NB4 (cell line): ENCODE data around the gene PLA2G6.

ENCODE experiments used
- MYC ChIP-seq: IDR thresholded peaks from 2 replicates; pipeline ENCODE4 v1.6.1; 2011; ENCODE audit warnings: low read depth, low read length
- POLR2A ChIP-seq: IDR thresholded peaks from 2 replicates; pipeline ENCODE4 v1.6.1; 2011; ENCODE audit warnings: mild to moderate bottlenecking; ENCODE audit not compliant: insufficient read length; ENCODE audit errors: extremely low read depth
- TF ChIP-seq, protein P1 (sequence below): IDR thresholded peaks from one replicate; pipeline ENCODE4 v1.5.1; 2012; ENCODE audit warnings: low read depth, low read length
- TF ChIP-seq, protein P2 (sequence below): IDR thresholded peaks from 2 replicates; pipeline ENCODE4 v1.6.1; 2011; ENCODE audit warnings: low read depth, low read length

DNA sequence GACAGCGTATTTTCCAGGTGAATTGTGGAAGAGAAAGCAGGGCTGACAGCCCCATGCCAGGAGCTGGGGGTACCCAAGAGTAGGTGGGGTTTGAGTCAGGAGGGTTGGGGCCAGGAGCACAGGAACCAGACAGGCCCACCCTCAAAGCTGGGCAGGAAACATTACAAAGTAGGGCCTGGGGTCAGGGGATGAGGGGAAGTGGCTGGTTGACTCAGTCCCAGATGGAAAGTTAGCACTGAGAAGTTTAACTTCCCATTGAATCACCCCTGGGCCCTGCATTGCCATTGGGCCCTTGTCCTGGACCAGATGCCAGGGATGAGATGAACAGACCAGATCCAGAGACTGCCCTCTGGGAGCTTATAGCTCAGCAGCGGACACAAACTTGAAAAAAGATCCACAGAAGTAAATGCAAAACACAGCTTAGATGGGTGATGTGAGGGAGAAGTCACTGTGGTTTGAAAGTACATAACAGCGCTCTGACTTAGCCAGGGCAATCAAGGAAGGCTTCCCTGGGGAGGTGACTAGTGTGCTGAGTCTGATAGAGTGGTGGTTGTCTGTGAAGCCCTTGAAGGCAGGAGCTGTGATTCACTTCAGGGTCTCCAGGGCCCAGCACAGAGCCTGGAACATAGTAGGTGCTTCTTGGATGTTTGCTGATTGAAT, 22.4 kb upstream of the PLA2G6 start:
- TF ChIP-seq, protein P1, sequence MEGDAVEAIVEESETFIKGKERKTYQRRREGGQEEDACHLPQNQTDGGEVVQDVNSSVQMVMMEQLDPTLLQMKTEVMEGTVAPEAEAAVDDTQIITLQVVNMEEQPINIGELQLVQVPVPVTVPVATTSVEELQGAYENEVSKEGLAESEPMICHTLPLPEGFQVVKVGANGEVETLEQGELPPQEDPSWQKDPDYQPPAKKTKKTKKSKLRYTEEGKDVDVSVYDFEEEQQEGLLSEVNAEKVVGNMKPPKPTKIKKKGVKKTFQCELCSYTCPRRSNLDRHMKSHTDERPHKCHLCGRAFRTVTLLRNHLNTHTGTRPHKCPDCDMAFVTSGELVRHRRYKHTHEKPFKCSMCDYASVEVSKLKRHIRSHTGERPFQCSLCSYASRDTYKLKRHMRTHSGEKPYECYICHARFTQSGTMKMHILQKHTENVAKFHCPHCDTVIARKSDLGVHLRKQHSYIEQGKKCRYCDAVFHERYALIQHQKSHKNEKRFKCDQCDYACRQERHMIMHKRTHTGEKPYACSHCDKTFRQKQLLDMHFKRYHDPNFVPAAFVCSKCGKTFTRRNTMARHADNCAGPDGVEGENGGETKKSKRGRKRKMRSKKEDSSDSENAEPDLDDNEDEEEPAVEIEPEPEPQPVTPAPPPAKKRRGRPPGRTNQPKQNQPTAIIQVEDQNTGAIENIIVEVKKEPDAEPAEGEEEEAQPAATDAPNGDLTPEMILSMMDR, result no peak
- TF ChIP-seq POLR2A (no peak), MYC (no peak)
- TF ChIP-seq, protein P2, sequence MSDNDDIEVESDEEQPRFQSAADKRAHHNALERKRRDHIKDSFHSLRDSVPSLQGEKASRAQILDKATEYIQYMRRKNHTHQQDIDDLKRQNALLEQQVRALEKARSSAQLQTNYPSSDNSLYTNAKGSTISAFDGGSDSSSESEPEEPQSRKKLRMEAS, result no peak
